Posterior vena cava (tissue), 2 donors: ENCODE results near the gene TAGAP. TPM values are rescaled to one million over a fixed set of nuclear protein-coding genes. Genes with fewer than 3 reads are reported as not detected.
"Not testable (repeated sequence)": the region's sequence is repeated elsewhere in the genome, so short reads cannot be mapped to it uniquely, and the experiment has no call there.

ENCODE experiments used
- DNase-seq: peaks from one replicate; pipeline ENCODE4 v3.0.0-alpha.2; 2020; ENCODE audit warnings: low spot score
- intact Hi-C, 2 donors: fragments of 100-400 bp; cut with DNase I; formaldehyde crosslinking; loops; one replicate each; pipeline versions ENCODE4 v1.14.1 to v1.14.2; 2022 to 2023
- total RNA-seq, 2 donors: library from RNA; stranded (reverse); fragmentation: NEBNext Ultra II Directional; extraction: Animal tissue kit (Norgen Biotek cat#: 25700); gene quantifications; one replicate each; pipeline ENCODE4 v1.2.1, GENCODE V29; 2021
- donor health status: DM: yes; HTN: yes; CAD: no.
- donor health status: DM: yes; HTN: yes; CAD: no.

TAGAP gene
- total RNA-seq, 2 donors from 2014 or later = 2.3 to 2.5 TPM

GRCh38 chr6:159053781-159054398, 9.1 kb upstream of the TAGAP start:
- no peak for DNase-seq
- intact Hi-C loops = no loop called here

- intact Hi-C loops = no loop called here
- DNase-seq = no peak
These were observed 7.9 kb upstream of the TAGAP start for GRCh38 chr6:159052720-159053119.

- no peak for DNase-seq
- intact Hi-C loops = loop anchor here in 1 of 2 donors (10.0 kb wide), 2 partner anchors 87 to 587 kb away; no protein-coding TSS in a partner anchor
These were observed 3.3 kb upstream of the TAGAP start for GRCh38 chr6:159047891-159048685.

GRCh38 chr6:159045801-159046200, 1.0 kb upstream of the TAGAP start:
- no peak for DNase-seq
- intact Hi-C loops = loop anchor here in 1 of 2 donors (10.0 kb wide), 2 partner anchors 89 to 589 kb away; no protein-coding TSS in a partner anchor

GRCh38 chr6:159043947-159044346, 844 bp downstream of the TAGAP start:
- intact Hi-C loops = loop anchor here in 1 of 2 donors (10.0 kb wide), 2 partner anchors 91 to 591 kb away; no protein-coding TSS in a partner anchor
- DNase-seq = no peak

- DNase-seq = no peak
- intact Hi-C loops = loop anchor here in 1 of 2 donors (10.0 kb wide), 2 partner anchors 92 to 592 kb away; no protein-coding TSS in a partner anchor
These were observed 1.5 kb downstream of the TAGAP start for GRCh38 chr6:159043251-159043650.

GRCh38 chr6:159042826-159043181, 2.0 kb downstream of the TAGAP start:
- no peak for DNase-seq
- intact Hi-C loops = loop anchor here in 1 of 2 donors (10.0 kb wide), 2 partner anchors 92 to 592 kb away; no protein-coding TSS in a partner anchor

- DNase-seq = no peak
- intact Hi-C loops = loop anchor here in 1 of 2 donors (10.0 kb wide), 2 partner anchors 93 to 593 kb away; no protein-coding TSS in a partner anchor
These were observed 2.6 kb downstream of the TAGAP start for GRCh38 chr6:159042003-159042825.

- intact Hi-C loops = loop anchor here in 1 of 2 donors (10.0 kb wide), 2 partner anchors 94 to 594 kb away; no protein-coding TSS in a partner anchor
- no peak for DNase-seq
These were observed 3.6 kb downstream of the TAGAP start for GRCh38 chr6:159041181-159041580.

GRCh38 chr6:159039885-159040258, 4.9 kb downstream of the TAGAP start:
- DNase-seq = no peak
- intact Hi-C loops = loop anchor here in 1 of 2 donors (10.0 kb wide), 2 partner anchors 95 to 595 kb away; no protein-coding TSS in a partner anchor

- intact Hi-C loops = no loop called here
- no peak for DNase-seq
These were observed 5.6 kb downstream of the TAGAP start for GRCh38 chr6:159038914-159039884.

- intact Hi-C loops, DNase-seq: not testable (repeated sequence)
These were observed 6.5 kb downstream of the TAGAP start for GRCh38 chr6:159038318-159038717.

- intact Hi-C loops = no loop called here
- no peak for DNase-seq
These were observed 7.0 kb downstream of the TAGAP start for GRCh38 chr6:159037756-159038290.

- intact Hi-C loops = no loop called here
- DNase-seq = no peak
These were observed 8.1 kb downstream of the TAGAP start for GRCh38 chr6:159036673-159037072.

GRCh38 chr6:159035891-159036290, 8.9 kb downstream of the TAGAP start:
- intact Hi-C loops = no loop called here

GRCh38 chr6:159033160-159034049, 11.4 kb downstream of the TAGAP start:
- DNase-seq = no peak

More at GRCh38 chr6:159035891-159036290, 8.9 kb downstream of the TAGAP start:
- no peak for DNase-seq

GRCh38 chr6:159031846-159032245, 12.9 kb downstream of the TAGAP start:
- no peak for DNase-seq

More at GRCh38 chr6:159033160-159034049, 11.4 kb downstream of the TAGAP start:
- intact Hi-C loops = no loop called here

More at GRCh38 chr6:159031846-159032245, 12.9 kb downstream of the TAGAP start:
- intact Hi-C loops = no loop called here
